NCI-H2029 treated with DMSO at 0.1 percent for 48 hours (cell line): ENCODE results near the gene PLA2G4E.

Source experiments
- DNase-seq: peaks from one replicate; lab custom pipeline; 2025; lab: John Stamatoyannopoulos, UW

PLA2G4E gene

DNA sequence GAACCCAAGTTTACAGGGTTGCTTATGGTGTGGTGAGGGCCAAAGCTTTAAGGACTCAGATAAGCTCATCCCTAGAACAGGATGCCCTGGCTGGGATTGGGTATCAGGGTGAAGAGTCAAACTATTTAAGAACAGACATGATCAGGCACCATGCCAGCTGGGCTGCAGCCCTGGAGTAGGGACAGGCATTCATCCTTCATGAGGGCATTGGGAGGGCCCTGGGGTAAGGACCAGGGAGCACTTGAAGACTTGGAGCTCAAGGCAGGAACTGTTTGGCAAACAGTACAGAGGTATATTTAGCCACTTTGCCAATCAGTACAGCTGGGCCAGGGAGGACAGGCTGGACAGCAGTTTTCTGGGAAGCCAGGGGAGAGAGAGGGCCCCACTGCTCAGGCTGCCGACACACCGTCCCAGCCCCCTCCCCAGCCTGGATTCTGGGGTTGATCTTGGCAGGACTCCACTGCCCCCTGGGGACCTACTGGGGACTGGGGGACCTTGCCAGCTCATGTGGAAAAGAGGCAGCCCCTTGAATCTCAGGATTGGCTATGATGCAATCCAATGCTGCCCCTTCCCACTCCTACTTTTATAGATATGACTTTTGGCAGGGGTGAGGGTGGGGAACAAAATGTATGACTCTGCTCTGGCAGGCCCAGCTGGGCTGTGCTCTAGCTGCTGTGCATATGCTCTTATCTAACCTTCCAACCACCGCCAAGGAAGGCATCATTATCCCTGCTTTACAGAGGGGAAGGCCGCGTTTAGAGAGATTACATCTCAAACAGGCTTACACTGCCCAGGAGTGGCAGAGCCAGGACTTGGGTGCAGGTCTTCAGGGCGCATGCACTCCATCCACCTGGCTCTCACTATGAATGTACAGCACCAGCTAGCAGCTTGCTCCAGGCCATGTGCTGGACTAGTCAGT lies 2.3 kb downstream of the PLA2G4E start:
- DNase-seq: no peak

DNA sequence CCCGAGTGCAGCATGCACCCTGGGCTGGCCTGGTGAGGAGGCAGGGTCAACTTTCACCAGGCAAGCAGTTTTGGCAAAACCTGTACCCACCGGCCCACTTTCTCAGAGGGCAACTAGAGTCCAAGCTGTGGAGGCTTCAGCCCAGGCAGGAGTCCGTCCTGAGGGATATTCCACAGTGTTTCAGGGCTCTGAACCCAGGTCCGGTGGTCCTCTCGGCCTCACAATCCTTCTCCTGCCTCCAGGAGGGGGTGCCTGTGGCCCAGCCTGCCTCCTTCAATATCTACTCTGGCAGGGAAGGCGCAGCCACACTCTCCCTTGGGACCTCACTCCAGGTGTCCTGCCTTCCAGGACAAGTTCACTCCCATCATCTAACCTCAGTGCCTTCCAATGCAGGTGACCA lies 3.9 kb downstream of the PLA2G4E start:
- no peak for DNase-seq

- no peak for DNase-seq
Measured at GRCh38 chr15:42014406-42014805, 6.4 kb downstream of the PLA2G4E start.

GRCh38 chr15:42012928-42013482 lies 7.8 kb downstream of the PLA2G4E start:
- DNase-seq: no peak

- DNase-seq: no peak
Measured at GRCh38 chr15:42012241-42012640, 8.6 kb downstream of the PLA2G4E start.

DNA sequence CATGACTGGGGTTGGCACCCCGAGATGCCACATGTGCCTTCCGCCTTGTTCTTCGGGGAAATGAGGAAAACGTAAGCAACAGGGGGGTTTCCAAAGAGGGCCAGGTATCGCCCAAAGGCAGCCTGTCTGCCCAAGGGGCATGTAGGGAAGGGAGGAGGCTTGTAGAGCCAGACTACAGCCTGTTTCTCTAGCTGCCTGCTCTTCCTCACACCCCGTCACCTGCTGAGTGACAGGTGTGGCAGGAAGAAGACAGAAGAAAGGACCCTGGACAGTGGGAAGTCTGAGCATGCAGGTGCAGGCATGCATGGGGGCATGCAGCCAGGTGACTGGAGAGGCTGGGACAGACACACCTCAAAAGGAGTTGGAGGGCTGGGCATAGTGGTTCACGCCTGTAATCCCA lies 9.8 kb downstream of the PLA2G4E start:
- DNase-seq: no peak

DNA sequence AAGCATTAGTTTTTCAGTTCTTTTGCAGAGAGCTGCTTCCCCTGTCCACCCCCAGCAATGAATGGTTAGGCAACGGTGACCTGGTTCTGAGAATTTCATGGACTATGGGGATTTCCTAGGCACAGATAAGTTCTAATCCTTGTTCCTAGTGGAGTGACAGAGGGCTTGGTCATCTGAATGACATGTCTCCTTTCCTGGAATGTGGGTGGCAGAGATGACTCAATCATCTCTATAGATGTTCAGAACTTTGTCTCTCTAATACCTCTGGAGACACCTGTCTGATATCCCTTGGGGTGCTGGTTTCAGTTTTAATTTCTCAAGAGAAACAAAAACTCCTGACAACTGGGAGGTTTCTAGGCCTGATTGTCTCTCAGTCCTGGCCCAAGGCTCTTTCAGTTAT lies 10.4 kb downstream of the PLA2G4E start:
- no peak for DNase-seq

- no peak for DNase-seq
Measured at GRCh38 chr15:42009474-42009873, 11.4 kb downstream of the PLA2G4E start.

DNA sequence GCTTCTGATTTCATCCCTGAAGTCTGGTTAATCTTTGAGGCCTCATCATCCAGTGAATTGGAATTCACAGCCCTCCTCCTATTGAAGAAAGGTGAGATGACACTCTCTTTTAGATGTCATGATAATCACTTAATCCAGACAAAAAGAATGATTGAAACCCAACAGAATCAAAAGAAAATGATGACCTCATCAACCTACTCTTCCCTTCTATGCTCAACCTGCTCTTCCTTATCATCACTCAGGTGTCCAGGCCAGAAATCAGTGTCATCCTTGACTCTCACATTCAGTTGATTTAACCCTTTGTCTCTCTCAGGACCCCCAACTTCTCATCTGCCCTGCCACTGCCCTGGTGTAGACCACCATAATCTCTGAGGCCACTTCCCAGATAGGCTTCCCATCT lies 11.8 kb downstream of the PLA2G4E start:
- no peak for DNase-seq

- no peak for DNase-seq
Measured at GRCh38 chr15:42007386-42007785, 13.5 kb downstream of the PLA2G4E start.

GRCh38 chr15:42002333-42002732 lies 18.5 kb downstream of the PLA2G4E start:
- no peak for DNase-seq

DNA sequence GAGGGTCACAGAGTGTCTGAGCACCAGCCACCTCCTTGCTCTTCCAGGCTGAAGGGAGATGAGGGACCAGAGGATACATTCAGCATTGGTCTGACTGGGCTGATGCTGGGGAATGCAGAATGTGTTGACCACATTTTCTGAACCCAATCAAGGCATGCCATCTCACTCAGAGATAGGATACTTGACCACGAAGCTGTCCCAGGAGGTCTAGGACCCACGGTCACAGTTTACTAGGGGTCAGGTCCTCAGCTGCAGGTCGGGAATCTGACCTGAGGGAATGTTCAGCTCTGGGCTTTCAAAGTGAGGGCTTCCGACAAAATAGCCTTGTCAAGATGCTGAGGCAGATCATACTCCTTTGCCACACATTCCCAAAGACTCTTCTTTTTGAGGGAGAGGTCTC lies 19.6 kb downstream of the PLA2G4E start:
- no peak for DNase-seq

GRCh38 chr15:41999290-42000285 lies 21.3 kb downstream of the PLA2G4E start:
- no peak for DNase-seq

- DNase-seq: no peak
Measured at GRCh38 chr15:41997845-41998244, 23.0 kb downstream of the PLA2G4E start.

DNA sequence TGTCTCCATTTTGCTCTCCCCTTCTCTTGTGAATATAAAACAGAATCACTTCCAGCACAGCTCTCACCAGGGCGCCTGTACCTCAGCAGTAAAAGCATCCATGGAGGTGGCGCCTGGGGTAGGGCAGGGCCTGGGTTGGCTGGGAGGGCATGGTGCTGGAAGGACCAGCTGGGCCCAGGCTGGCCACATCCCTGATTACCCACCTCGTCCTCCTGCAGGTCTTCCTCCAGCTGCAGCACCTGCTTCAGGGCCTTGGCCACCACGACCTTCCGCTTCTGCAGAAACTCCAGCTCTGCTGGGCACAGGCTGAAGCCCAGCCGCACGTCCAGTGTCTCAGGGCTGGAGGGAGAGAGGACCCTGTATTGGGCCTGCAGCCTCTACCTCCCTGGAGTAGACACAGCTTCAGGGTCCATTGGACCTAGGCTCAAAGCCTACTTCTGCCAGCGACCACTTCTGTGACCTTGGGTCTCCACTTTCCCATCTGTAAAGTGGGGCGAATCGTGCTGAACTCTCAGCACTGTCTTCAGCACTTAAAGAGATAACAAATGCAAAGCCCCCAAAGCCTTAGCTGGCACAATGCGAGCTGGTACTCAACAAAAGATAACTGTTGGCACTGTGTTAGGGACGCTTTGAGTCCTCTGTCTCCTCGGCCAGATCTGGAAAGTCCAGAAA lies 23.8 kb downstream of the PLA2G4E start:
- DNase-seq: no peak

GRCh38 chr15:41996376-41996775 lies 24.5 kb downstream of the PLA2G4E start:
- DNase-seq: no peak

- no peak for DNase-seq
Measured at GRCh38 chr15:41995476-41995855, 25.4 kb downstream of the PLA2G4E start.

DNA sequence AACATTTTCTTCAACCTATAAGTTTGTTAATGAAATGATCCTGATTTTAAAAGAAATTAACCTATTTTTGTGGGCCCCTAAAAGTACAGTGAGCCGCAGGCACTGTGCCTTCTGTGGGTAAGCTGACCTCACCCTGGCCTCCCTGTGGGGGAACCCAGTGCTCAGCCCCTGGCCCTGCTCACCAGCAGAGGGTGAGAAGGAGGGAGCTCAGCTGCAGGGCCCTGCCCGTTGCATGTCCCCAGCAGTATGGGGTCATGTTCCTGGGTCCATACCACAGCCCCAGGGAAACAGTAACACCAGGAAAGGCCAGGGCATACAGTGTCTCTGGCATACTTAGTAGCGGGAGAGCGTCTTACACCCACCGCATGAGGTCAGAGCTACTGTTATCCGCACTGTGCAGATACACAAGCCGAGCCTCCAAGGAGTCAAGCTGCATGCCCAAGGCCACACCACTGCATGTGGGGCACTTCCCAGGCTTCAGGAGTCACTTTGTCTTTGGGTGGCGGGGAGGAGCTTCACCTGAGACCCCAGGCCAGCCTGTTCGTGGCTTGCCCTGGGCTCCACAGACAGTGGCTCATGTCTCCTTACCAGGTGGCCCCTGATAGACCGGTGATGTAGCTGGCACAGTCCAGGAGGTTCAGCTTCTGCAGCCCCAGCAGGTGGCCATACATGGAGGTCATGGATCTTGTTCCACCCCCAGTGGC lies 25.9 kb downstream of the PLA2G4E start:
- no peak for DNase-seq

DNA sequence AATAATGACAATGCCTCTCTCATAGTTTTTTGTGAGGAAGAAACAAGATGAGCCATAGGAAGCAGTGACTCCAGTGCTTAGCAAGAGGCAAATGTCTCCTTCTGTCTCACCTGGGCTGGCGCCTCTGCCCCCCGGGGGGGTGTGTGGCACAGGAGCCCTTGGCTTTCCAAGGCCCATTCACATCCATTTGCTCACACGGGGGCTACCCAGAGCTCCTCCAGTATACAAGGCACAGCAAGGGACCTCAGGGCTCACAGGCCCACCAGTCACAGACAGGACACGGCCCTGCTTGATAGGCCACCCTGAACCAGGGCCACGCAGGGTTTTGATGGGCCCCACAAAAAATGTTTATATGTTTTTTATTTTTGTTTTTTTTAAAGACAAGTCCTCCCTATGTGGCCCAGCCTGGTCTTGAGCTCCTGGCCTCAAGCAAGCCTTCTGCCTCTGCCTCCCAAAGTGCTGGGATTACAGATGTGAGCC lies 26.6 kb downstream of the PLA2G4E start:
- no peak for DNase-seq

DNA sequence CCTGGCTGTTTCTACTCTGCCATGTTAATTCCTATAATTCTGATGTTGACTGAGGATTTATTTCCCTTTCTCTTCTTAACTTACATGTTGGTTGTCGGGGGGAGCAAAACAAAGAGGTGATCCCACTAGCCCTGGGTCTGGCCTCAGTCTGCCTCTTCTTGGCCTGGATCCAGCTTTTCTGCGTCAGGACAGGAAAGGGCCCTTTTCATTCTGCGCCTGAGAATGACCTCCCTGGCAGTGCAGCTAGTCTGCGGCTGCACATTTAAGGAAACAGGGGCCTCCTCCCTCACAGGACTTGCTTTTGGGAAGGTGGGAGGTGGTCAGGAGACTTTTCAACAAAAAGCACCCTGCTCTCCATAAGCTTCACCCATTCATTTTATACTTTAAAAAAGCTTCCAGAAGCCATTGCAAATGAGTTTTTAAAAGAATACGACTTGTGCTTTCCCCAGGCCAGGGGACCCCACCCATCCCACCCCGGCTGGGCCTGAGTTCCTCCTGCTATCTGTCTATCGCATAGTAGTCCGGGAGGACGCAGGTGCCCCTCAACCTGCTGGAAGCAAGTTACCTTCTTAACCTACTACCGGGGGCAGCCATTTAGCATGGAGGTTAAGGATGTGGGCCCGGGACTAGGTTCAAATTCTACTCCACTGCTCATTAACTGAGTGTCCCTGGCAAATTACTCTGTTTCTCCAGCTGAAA lies 27.2 kb downstream of the PLA2G4E start:
- DNase-seq: no peak

- no peak for DNase-seq
Measured at GRCh38 chr15:41992803-41993190, 28.0 kb downstream of the PLA2G4E start.
